ENCODE data around the gene ATM. TPM values are rescaled to one million over a fixed set of nuclear protein-coding genes. Genes with fewer than 3 reads are reported as not detected.

ATM gene
- total RNA-seq, 2 donors from 2014 or later = 29.3 to 29.8 TPM

- peaks cover 26% of the 10 kb centered on the region for H3K36me3 ChIP-seq
- no peak overlapping the region for H3K27ac ChIP-seq
- H3K9me3 ChIP-seq = no peaks in the 10 kb centered on the region
- DNase-seq (ENCODE audit: low spot score) = no peak
- H3K4me1 ChIP-seq = peaks cover 0 to 29% of the 10 kb centered on the region in 2 donors
- H3K4me3 ChIP-seq = no peak overlapping the region
- H3K27me3 ChIP-seq = no peaks in the 10 kb centered on the region
- TF ChIP-seq, protein P1, sequence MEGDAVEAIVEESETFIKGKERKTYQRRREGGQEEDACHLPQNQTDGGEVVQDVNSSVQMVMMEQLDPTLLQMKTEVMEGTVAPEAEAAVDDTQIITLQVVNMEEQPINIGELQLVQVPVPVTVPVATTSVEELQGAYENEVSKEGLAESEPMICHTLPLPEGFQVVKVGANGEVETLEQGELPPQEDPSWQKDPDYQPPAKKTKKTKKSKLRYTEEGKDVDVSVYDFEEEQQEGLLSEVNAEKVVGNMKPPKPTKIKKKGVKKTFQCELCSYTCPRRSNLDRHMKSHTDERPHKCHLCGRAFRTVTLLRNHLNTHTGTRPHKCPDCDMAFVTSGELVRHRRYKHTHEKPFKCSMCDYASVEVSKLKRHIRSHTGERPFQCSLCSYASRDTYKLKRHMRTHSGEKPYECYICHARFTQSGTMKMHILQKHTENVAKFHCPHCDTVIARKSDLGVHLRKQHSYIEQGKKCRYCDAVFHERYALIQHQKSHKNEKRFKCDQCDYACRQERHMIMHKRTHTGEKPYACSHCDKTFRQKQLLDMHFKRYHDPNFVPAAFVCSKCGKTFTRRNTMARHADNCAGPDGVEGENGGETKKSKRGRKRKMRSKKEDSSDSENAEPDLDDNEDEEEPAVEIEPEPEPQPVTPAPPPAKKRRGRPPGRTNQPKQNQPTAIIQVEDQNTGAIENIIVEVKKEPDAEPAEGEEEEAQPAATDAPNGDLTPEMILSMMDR (IDR thresholded peaks at IDR 0.05) = no peak
These were observed 3.2 kb downstream of the ATM start for GRCh38 chr11:108226036-108226435.

- Histone ChIP-seq H3K27me3 (no peaks in the 10 kb centered on the region), H3K27ac (no peak overlapping the region)
These were observed 5.4 kb downstream of the ATM start for GRCh38 chr11:108228251-108228650.

GRCh38 chr11:108233277-108233945 is 10.5 kb downstream of the ATM start:
- Histone ChIP-seq H3K4me3 (no peak overlapping the region), H3K9me3 (no peaks in the 10 kb centered on the region), H3K27ac (no peak overlapping the region), H3K36me3 (peaks cover 53% of the 10 kb centered on the region), H3K27me3 (no peaks in the 10 kb centered on the region), H3K4me1 (no peaks in the 10 kb centered on the region)
- TF ChIP-seq, protein P1 (IDR thresholded peaks at IDR 0.05) = no peak
- no peak for DNase-seq (ENCODE audit: low spot score)

More at GRCh38 chr11:108228251-108228650, 5.4 kb downstream of the ATM start:
- no peaks in the 10 kb centered on the region for H3K9me3 ChIP-seq
- no peak overlapping the region for H3K4me3 ChIP-seq
- peaks cover 28% of the 10 kb centered on the region for H3K36me3 ChIP-seq
- H3K4me1 ChIP-seq = peaks cover 0 to 25% of the 10 kb centered on the region in 2 donors
- TF ChIP-seq, protein P1 (IDR thresholded peaks at IDR 0.05) = no peak
- DNase-seq (ENCODE audit: low spot score) = no peak

DNA sequence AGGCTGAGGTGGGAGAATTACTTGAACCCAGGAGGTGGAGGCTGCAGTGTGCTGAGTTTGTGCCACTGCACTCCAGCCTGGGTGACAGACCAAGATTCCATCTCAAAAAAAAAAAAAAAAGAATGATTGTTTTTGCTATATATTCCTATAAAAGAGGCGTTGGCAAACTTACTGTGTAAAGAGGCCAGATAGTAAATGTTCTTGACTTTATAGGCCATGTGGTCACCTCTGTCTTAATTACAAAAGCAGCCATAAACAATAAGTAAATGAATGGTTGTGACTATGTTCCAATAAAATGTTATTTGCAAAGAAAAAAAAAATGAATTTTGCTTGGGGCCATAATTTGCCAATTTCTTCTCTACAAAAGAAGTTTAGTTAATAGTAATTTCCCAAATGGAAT is 12.3 kb downstream of the ATM start:
- TF ChIP-seq, protein P1 (IDR thresholded peaks at IDR 0.05) = no peak
- H3K27me3 ChIP-seq = no peaks in the 10 kb centered on the region
- DNase-seq (ENCODE audit: low spot score) = no peak
- H3K27ac ChIP-seq = no peak overlapping the region
- peaks cover 36% of the 10 kb centered on the region for H3K36me3 ChIP-seq
- H3K4me3 ChIP-seq = no peak overlapping the region
- no peaks in the 10 kb centered on the region for H3K4me1 ChIP-seq
- no peaks in the 10 kb centered on the region for H3K9me3 ChIP-seq

DNA sequence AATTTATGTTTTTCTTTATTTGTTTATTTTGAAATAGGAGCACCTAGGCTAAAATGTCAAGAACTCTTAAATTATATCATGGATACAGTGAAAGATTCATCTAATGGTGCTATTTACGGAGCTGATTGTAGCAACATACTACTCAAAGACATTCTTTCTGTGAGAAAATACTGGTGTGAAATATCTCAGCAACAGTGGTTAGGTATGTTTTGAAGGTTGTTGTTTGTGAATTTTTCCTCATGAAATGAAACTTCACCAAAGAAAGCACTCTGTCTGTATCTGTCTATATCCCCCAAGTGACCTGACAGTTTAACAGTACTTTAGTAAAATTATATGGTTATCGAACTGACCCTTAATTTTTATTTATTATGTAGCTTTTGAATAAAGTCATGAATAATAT is 12.8 kb downstream of the ATM start:
- no peaks in the 10 kb centered on the region for H3K27me3 ChIP-seq
- no peaks in the 10 kb centered on the region for H3K4me1 ChIP-seq
- TF ChIP-seq, protein P1 (IDR thresholded peaks at IDR 0.05) = no peak
- H3K4me3 ChIP-seq = no peak overlapping the region
- no peak overlapping the region for H3K27ac ChIP-seq
- DNase-seq (ENCODE audit: low spot score) = no peak
- no peaks in the 10 kb centered on the region for H3K9me3 ChIP-seq
- H3K36me3 ChIP-seq = peaks cover 36% of the 10 kb centered on the region

- H3K36me3 ChIP-seq = peaks cover 34% of the 10 kb centered on the region
- TF ChIP-seq, protein P1 (IDR thresholded peaks at IDR 0.05) = no peak
- H3K27me3 ChIP-seq = no peaks in the 10 kb centered on the region
- H3K27ac ChIP-seq = no peak overlapping the region
- H3K4me1 ChIP-seq = no peaks in the 10 kb centered on the region
- no peaks in the 10 kb centered on the region for H3K9me3 ChIP-seq
- DNase-seq (ENCODE audit: low spot score) = no peak
- no peak overlapping the region for H3K4me3 ChIP-seq
These were observed 14.2 kb downstream of the ATM start for GRCh38 chr11:108237058-108237481.
